Neuronal stem cell (in vitro differentiated cells): ENCODE results near the gene KHSRP.
A peak's percentile ranks its signal among the peaks of the same experiment; 100 is the strongest.

Experiments
- DNase-seq: peaks from one replicate; pipeline ENCODE4 v3.0.0-alpha.2; 2013; ENCODE audit warnings: low spot score
- H2AFZ ChIP-seq: one replicate; pipeline ENCODE4 v1.6.1; 2013; ENCODE audit warnings: mild to moderate bottlenecking, low read length, inconsistent platforms
- H2AK5ac ChIP-seq: 2 replicates; pipeline ENCODE4 v1.6.1; 2013; ENCODE audit warnings: low read depth, mild to moderate bottlenecking, inconsistent platforms, low read length, moderate library complexity, mixed read lengths
- H2BK120ac ChIP-seq: 2 replicates; pipeline ENCODE4 v1.6.1; 2013; ENCODE audit warnings: low read depth, mild to moderate bottlenecking, inconsistent platforms, low read length, moderate library complexity, mixed read lengths
- H2BK12ac ChIP-seq: one replicate; pipeline ENCODE4 v1.6.1; 2013; ENCODE audit warnings: low read length, inconsistent platforms
- H2BK15ac ChIP-seq: 2 replicates; pipeline ENCODE4 v1.6.1; 2013; ENCODE audit warnings: mild to moderate bottlenecking, low read length, inconsistent platforms, mixed read lengths
- H2BK5ac ChIP-seq: one replicate; pipeline ENCODE4 v1.6.1; 2013; ENCODE audit warnings: inconsistent platforms, mild to moderate bottlenecking, low read length, moderate library complexity
- H3K14ac ChIP-seq: one replicate; pipeline ENCODE4 v1.6.1; 2013; ENCODE audit warnings: low read length, inconsistent platforms
- H3K18ac ChIP-seq: 2 replicates; pipeline ENCODE4 v1.6.1; 2013; ENCODE audit warnings: low read length, inconsistent platforms
- H3K23ac ChIP-seq: 2 replicates; pipeline ENCODE4 v1.6.1; 2013; ENCODE audit warnings: low read depth, mild to moderate bottlenecking, mixed read lengths, low read length, inconsistent platforms; ENCODE audit not compliant: poor library complexity
- H3K27ac ChIP-seq: replicated peaks from 3 replicates; pipeline ENCODE4 v1.5.1; 2013; ENCODE audit warnings: low read length, inconsistent platforms
- H3K27me3 ChIP-seq, 3 experiments: 2 replicates each; pipeline ENCODE4 v1.6.1; 2013; ENCODE audit warnings: low read length in 3 of 3, mild to moderate bottlenecking in 2 of 3, inconsistent platforms in 1 of 3, low read depth in 1 of 3, mixed read lengths in 1 of 3, moderate library complexity in 1 of 3; ENCODE audit not compliant: control insufficient read depth in 3 of 3, insufficient read depth in 3 of 3
- H3K36me3 ChIP-seq, 2 donors: replicated peaks in 1 of 2; 2 replicates each; pipeline ENCODE4 v1.6.1; 2013; ENCODE audit warnings: low read length in 2 of 2; ENCODE audit not compliant: control insufficient read depth in 2 of 2, insufficient read depth in 2 of 2
- H3K4ac ChIP-seq: 2 replicates; pipeline ENCODE4 v1.6.1; 2013; ENCODE audit warnings: inconsistent platforms, mild to moderate bottlenecking, low read length, moderate library complexity
- H3K4me1 ChIP-seq, 2 donors: 1 replicate in 1 of 2; 2 replicates in 1 of 2; pipeline ENCODE4 v1.6.1; 2013; ENCODE audit warnings: low read length in 2 of 2, low read depth in 1 of 2; ENCODE audit not compliant: control insufficient read depth in 2 of 2, insufficient read depth in 1 of 2
- H3K4me2 ChIP-seq: one replicate; pipeline ENCODE4 v1.6.1; 2013; ENCODE audit warnings: mild to moderate bottlenecking, low read length, inconsistent platforms; ENCODE audit not compliant: insufficient read depth, poor library complexity, severe bottlenecking
- H3K4me3 ChIP-seq, 2 donors: 2 replicates each; pipeline ENCODE4 v1.5.1; 2013; ENCODE audit warnings: low read length in 2 of 2, mild to moderate bottlenecking in 2 of 2, inconsistent platforms in 1 of 2, moderate library complexity in 1 of 2
- H3K79me1 ChIP-seq: one replicate; pipeline ENCODE4 v1.6.1; 2013; ENCODE audit warnings: low read depth, mild to moderate bottlenecking, inconsistent platforms, low read length, moderate library complexity
- H3K9ac ChIP-seq: one replicate; pipeline ENCODE4 v1.6.1; 2013; ENCODE audit warnings: mild to moderate bottlenecking, low read depth, low read length, inconsistent platforms; ENCODE audit not compliant: poor library complexity
- H3K9me3 ChIP-seq, 2 donors: replicated peaks in 1 of 2; 2 replicates each; pipeline versions ENCODE3 to v1.6.1; 2013; ENCODE audit warnings: low read length in 2 of 2, mild to moderate bottlenecking in 2 of 2, inconsistent platforms in 1 of 2, low read depth in 1 of 2, mixed read lengths in 1 of 2, moderate library complexity in 1 of 2; ENCODE audit not compliant: control insufficient read depth in 2 of 2, insufficient read depth in 1 of 2
- H4K8ac ChIP-seq: one replicate; pipeline ENCODE4 v1.6.1; 2013; ENCODE audit warnings: low read depth, mild to moderate bottlenecking, inconsistent platforms, low read length, moderate library complexity
- H4K91ac ChIP-seq: one replicate; pipeline ENCODE4 v1.6.1; 2013; ENCODE audit warnings: low read length, low read depth, mild to moderate bottlenecking, inconsistent platforms; ENCODE audit not compliant: poor library complexity
- WGBS, 2 donors: extraction: QIAGEN DNeasy Blood & Tissue Kit; methylation state at CpG; one replicate each; pipeline ENCODE4 v1.1.7; 2013; ENCODE audit warnings: missing lambda C conversion rate in 2 of 2, mixed read lengths in 1 of 2; ENCODE audit not compliant: insufficient read length in 2 of 2, insufficient replicate concordance in 1 of 2; ENCODE audit errors: extremely low coverage in 2 of 2; 5-methylcytosine and 5-hydroxymethylcytosine counted together

KHSRP gene

GRCh38 chr19:6470173-6470572 is 45.6 kb upstream of the KHSRP start:
- Histone ChIP-seq H2BK15ac (no peak overlapping the region), H3K14ac (no peak overlapping the region), H3K4ac (no peak overlapping the region), H3K27me3 (peaks cover 2 to 53% (median 10%) of the 10 kb centered on the region in 3 experiments), H3K36me3 (no peaks in the 10 kb centered on the region), H3K23ac (no peak overlapping the region), H2BK5ac (no peak overlapping the region), H3K4me2 (no peak overlapping the region), H4K91ac (no peak overlapping the region), H2AFZ (no peak overlapping the region), H2BK120ac (no peak overlapping the region), H3K4me1 (peaks cover 0 to under 1% of the 10 kb centered on the region in 2 donors), H3K79me1 (peaks cover under 1% of the 10 kb centered on the region), H3K4me3 (no peak overlapping the region), H3K27ac (no peak overlapping the region), H2BK12ac (no peak overlapping the region), H3K9me3 (no peaks in the 10 kb centered on the region), H3K9ac (no peak overlapping the region), H3K18ac (no peak overlapping the region), H4K8ac (no peak overlapping the region), H2AK5ac (no peak overlapping the region)
- no CpG with 5 or more reads among the region's 8 CpGs for WGBS, 2 donors
- DNase-seq = no peak

DNA sequence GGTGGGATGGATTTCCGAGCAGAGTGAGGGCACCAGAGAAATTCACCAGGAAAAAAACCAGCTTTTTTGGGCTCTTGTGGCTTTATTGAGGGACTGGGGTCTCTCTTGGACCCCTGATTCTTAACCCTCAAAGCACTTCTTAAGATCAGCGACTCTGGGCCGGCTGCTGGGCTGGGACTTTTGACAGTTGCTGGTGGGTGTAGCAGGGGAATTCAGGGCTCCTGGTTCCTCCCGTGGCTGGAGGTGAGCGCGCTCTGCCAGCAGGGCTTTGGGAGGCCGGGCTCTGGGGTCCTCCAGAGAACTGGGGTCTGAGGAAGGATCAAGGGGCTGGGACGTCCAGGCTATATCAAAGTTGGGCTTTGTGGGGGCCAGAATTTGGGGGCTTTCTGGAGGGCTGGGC is 42.8 kb upstream of the KHSRP start:
- H2BK12ac ChIP-seq = no peak overlapping the region
- no peaks in the 10 kb centered on the region for H3K36me3 ChIP-seq
- WGBS, 2 donors = no CpG with 5 or more reads among the region's 8 CpGs
- peak overlapping the region; percentile 86 for H2AK5ac ChIP-seq
- H3K4me2 ChIP-seq = no peak overlapping the region
- H3K27me3 ChIP-seq = peaks cover 12 to 65% (median 27%) of the 10 kb centered on the region in 3 experiments
- H3K9me3 ChIP-seq = peaks cover 0 to 2% of the 10 kb centered on the region in 2 donors
- no peak overlapping the region for H3K4me3 ChIP-seq
- no peak overlapping the region for H3K18ac ChIP-seq
- no peak overlapping the region for H3K14ac ChIP-seq
- no peak overlapping the region for H3K23ac ChIP-seq
- no peaks in the 10 kb centered on the region for H3K79me1 ChIP-seq
- no peak overlapping the region for H3K9ac ChIP-seq
- no peak overlapping the region for H2AFZ ChIP-seq
- H2BK120ac ChIP-seq = no peak overlapping the region
- no peak for DNase-seq
- no peak overlapping the region for H4K91ac ChIP-seq
- H2BK5ac ChIP-seq = peak overlapping the region; percentile 68
- H3K4me1 ChIP-seq = peaks cover 0 to 2% of the 10 kb centered on the region in 2 donors
- no peak overlapping the region for H3K27ac ChIP-seq
- no peak overlapping the region for H4K8ac ChIP-seq
- no peak overlapping the region for H3K4ac ChIP-seq
- H2BK15ac ChIP-seq = no peak overlapping the region

GRCh38 chr19:6466526-6467248 is 42.1 kb upstream of the KHSRP start:
- Histone ChIP-seq H3K9me3 (peaks cover 0 to 2% of the 10 kb centered on the region in 2 donors), H3K4me2 (no peak overlapping the region), H2AK5ac (peak overlapping the region; percentile 94), H3K9ac (no peak overlapping the region), H3K14ac (no peak overlapping the region), H4K91ac (no peak overlapping the region), H2BK12ac (peak overlapping the region; percentile 22), H3K23ac (peak overlapping the region; percentile 93), H2BK5ac (no peak overlapping the region), H3K4me3 (no peak overlapping the region), H2AFZ (no peak overlapping the region), H2BK15ac (peak overlapping the region; percentile 89), H3K4ac (no peak overlapping the region), H3K36me3 (no peaks in the 10 kb centered on the region), H3K79me1 (no peaks in the 10 kb centered on the region), H4K8ac (no peak overlapping the region), H3K18ac (peak overlapping the region; percentile 76), H3K4me1 (peaks cover 0 to 2% of the 10 kb centered on the region in 2 donors), H2BK120ac (no peak overlapping the region), H3K27me3 (peaks cover 12 to 70% (median 33%) of the 10 kb centered on the region in 3 experiments), H3K27ac (no peak overlapping the region)
- no CpG with 5 or more reads among the region's 21 CpGs for WGBS, 2 donors
- no peak for DNase-seq

- Histone ChIP-seq H2AFZ (no peak overlapping the region), H3K4ac (no peak overlapping the region), H3K4me1 (peaks cover 1 to 2% of the 10 kb centered on the region in 2 donors), H2BK12ac (no peak overlapping the region), H3K4me2 (no peak overlapping the region), H2BK120ac (no peak overlapping the region), H4K91ac (no peak overlapping the region), H2AK5ac (no peak overlapping the region), H2BK15ac (no peak overlapping the region), H3K23ac (no peak overlapping the region), H4K8ac (no peak overlapping the region), H3K27ac (no peak overlapping the region), H3K9me3 (peaks cover 0 to 2% of the 10 kb centered on the region in 2 donors), H3K4me3 (no peak overlapping the region), H3K9ac (no peak overlapping the region), H3K36me3 (no peaks in the 10 kb centered on the region), H3K18ac (no peak overlapping the region), H3K27me3 (peaks cover 12 to 70% (median 33%) of the 10 kb centered on the region in 3 experiments), H3K14ac (no peak overlapping the region), H2BK5ac (no peak overlapping the region), H3K79me1 (no peaks in the 10 kb centered on the region)
- DNase-seq = no peak
- WGBS, 2 donors = no CpG with 5 or more reads among the region's 8 CpGs
These were observed 41.1 kb upstream of the KHSRP start for GRCh38 chr19:6465663-6466062.
